Measurements from ENCODE around the gene NDUFS6.

GRCh38 chr5:1762121-1762882 lies 38.9 kb upstream of the NDUFS6 start:
- TF ChIP-seq CTCF (IDR thresholded peaks at IDR 0.05): no peak
- TF ChIP-seq POLR2A (IDR thresholded peaks at IDR 0.05): no peak
- no peak for TF ChIP-seq EP300 (IDR thresholded peaks at IDR 0.05)
